SIG-M5 treated with dmso at 0.1 percent for 504 hours (cell line): ENCODE results near the gene PDE4D.

Source experiments
- DNase-seq: peaks from one replicate; lab custom pipeline; 2025; ENCODE audit not compliant: unreplicated experiment; lab: John Stamatoyannopoulos, UW

PDE4D gene

GRCh38 chr5:59560553-59560952 is 333.0 kb downstream of the PDE4D start:
- no peak for DNase-seq

- no peak for DNase-seq
Measured at GRCh38 chr5:59559847-59560246, 333.7 kb downstream of the PDE4D start.

DNA sequence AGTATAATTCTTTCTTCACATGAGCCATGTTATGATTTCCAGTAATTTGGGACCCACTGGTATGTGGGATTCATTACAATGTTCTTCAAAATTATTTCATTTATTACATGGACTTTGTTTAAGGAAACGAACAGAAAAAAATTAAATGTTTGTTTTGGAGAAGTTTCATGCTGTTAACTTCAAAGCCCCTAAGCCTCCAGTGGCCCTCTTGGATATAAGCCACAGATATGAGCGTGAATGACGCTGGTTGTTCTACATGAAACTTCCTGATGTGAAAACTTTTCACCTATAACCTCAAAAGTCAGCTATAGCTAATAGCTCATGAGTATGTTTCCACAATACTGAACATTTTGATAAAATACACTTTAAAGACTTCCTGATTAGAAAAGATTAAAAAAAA is 334.2 kb downstream of the PDE4D start:
- no peak for DNase-seq

GRCh38 chr5:59558501-59558900 is 335.0 kb downstream of the PDE4D start:
- DNase-seq = no peak

DNA sequence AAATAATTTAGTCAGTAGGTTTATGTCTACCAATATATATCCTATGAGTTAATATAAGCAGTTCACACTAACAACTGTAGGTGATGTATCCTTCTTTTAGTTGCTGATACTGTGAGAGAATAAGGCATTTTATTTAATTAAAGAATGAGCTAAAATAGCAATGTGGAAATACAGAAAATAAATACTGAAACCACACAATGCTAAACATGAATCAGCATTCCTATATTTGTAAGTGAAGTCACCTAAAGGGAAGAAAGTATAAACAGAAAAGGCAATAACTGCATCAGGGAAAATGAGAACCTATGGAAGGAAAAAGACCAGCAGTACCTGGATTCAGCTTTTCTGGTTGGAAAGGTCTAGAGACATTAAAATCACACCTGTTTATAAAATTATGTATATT is 336.0 kb downstream of the PDE4D start:
- DNase-seq = no peak

DNA sequence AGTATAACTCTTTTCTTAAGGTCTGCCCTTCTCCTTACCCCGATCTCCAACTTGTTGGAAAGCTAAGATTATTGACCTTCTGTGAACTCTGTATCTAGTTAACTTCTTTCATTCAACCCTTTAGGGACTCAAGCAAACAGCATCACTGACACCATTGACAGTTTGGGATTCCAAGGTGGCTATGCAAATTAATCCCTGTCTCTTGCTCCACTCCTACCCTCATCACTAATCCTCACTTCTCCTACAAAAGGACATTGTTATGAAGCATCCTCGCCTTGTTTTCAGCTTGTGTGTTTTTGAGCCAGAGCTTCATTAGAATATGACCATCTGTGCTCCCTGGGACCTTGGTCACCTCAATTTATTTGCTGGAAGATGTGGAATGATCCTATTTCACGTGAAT is 337.9 kb downstream of the PDE4D start:
- no peak for DNase-seq

DNA sequence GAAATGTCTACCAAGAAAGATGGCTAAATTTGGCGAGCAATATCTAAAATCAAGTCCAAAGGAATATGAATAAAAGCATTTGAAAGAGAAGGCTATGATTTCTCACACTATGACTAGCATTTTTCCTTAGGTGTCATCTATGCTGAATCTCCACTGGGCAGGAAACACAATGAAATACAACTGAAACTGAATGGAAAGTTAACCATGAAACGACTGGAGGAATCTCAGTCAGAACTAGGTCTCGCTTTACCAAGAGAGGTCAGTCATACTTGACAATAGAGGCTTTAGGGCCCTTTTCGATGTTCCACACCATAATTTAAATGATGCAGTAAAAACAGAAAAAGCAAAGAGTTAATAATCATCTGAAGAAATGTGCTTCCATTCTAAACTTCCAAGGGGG is 339.0 kb downstream of the PDE4D start:
- no peak for DNase-seq

DNA sequence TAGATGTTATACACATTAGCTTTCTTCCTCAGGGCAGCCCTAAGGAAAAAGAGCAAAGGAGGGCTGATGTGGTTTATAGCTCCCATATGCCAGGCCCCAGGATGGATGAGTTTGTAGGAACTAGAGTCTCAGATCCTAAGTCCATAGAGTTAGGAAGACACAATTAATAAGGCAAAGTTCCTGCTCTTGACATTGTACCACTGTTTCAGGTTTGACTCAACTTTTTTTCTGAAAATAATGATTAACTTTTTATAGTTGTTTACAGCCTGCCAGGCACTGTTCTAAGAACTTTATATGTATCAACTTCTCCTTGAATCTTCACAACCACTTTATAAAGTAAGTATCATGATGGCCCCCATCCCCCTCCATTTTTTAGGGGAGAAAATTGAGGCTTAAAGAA is 339.5 kb downstream of the PDE4D start:
- DNase-seq = no peak

DNA sequence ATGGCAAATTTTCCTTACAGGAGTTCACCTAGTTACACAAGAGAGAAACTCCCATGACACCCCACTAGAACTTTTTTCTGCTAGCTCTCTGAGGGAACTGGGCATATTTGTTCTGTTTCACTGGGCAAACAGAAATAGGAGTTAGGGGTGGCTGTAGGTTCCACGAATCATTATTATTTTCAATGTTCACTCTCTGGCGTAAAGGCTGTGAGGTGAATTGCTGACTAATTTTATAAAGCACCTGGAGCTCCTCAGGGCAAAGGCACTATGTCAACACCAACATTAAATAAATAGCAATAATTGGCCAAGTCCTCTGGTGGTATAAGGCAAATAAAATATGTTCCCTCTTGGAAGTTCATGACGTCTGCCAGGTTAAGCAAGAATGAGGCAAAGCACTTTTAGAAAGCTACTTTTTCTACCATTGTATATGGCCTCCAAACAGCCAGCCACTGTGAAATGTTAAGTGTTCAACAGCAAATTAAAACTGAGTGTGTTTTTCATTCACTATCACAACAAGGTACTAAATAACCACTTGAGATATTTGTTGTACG is 344.6 kb downstream of the PDE4D start:
- DNase-seq = peak; percentile 27

DNA sequence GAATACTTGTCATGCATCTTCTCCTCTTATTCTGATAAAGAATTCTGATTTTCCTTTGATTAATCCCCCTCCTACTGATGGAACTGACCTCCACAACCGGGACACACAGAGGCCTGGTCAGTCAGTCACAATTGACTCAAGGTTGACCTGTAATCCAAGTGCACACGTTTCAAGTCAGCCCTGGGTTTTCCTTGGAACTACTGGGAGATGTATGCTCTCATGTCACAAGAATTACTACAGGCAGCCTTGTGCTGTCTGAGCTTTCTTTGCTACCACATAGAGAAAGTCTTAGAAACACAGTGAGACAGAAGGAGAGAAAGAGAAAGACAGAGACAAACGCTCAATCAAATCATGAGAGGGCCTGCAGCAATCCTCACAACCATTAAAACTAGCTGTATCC is 345.8 kb downstream of the PDE4D start:
- no peak for DNase-seq

GRCh38 chr5:59544573-59544972 is 349.0 kb downstream of the PDE4D start:
- no peak for DNase-seq

DNA sequence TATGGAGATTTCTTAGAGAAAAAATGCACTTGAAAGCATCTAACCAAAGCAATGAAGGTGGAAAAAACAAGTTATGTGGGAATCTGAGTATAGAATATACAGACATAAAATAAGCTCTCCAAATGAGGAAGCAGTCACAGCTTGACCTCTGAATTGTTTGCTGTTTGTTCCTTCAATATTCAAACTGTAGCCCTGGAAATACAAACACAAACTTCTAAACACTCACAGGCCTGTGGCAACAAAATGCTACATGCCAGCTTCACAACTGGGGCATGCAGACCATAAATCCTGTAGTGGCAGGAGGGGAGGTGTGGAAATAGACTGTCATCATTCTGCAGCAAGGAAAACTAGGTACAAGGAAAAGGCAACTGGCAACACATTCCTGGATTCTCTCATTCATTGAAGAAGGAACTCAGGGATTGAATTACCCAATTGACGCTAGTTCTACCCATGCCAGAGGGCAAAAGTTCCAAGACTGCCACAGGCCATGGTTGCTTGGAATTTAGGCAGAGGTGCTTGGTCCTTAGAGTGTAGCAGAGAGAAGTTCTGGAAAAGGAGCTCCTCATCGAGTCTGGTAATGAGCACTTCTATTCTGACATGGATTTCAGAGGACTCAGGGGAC is 349.6 kb downstream of the PDE4D start:
- peak; percentile 32 for DNase-seq

DNA sequence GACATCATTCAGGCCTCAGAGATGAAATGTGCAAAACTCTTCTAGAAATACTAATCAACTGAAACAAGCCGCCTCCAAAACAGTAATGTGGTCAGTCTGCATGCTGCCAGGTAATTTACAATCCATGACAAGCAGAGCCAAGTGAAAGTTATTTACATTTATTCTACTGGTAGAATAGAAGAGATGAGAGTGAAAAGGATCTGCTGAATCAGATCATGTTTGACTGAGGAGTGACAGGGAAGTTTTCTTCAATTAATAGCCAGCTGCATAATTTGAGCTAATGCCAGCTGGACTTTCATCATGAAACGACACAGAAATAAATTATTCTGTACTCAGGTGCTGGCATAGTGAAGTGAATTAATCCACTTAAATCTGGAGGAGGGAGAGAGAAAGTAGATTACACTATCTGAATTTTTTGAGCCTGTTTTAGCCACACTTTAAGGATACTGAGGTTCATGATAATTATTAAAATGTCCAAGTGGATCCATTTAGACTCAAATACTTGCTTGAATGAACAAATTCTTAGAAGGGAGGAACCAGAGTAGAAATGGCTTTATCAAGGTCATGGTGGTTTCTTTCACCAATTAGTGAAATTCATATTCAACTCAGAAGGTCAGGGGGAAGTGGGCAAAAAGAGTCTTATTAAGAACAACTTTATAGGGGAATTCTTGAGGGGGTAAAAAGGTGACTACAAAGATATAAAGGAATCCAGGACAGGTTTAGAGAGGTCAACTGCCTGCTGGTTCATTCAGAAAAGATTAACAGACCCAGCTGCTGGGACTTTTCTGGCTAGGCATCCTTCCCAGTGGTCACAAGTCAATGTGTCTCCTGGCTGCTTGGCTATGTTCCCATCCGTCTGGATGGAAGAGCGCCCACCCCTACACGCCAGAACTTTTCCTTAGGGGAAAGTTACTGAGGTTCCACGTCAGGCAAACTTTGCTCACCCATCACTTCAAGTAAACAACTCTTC is 350.4 kb downstream of the PDE4D start:
- DNase-seq = no peak

GRCh38 chr5:59542306-59542705 is 351.2 kb downstream of the PDE4D start:
- no peak for DNase-seq

GRCh38 chr5:59540366-59540765 is 353.2 kb downstream of the PDE4D start:
- DNase-seq = no peak

DNA sequence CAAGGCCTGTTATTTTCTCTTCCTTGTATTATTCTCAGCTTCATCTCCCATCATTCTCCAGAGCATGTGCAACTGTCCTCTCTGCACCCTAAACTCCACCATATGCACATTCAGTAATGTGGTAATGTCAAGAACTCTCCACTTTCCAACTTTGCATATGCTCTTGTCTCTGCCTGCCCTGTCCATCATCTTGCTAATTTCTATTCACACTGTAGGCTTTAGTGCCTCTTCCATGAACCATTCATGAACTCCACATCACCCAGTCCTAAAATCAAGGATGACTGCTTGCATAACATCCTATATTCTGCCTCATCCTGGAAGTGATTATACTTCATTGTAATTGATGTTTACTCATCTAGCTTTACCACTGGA is 354.8 kb downstream of the PDE4D start:
- no peak for DNase-seq

DNA sequence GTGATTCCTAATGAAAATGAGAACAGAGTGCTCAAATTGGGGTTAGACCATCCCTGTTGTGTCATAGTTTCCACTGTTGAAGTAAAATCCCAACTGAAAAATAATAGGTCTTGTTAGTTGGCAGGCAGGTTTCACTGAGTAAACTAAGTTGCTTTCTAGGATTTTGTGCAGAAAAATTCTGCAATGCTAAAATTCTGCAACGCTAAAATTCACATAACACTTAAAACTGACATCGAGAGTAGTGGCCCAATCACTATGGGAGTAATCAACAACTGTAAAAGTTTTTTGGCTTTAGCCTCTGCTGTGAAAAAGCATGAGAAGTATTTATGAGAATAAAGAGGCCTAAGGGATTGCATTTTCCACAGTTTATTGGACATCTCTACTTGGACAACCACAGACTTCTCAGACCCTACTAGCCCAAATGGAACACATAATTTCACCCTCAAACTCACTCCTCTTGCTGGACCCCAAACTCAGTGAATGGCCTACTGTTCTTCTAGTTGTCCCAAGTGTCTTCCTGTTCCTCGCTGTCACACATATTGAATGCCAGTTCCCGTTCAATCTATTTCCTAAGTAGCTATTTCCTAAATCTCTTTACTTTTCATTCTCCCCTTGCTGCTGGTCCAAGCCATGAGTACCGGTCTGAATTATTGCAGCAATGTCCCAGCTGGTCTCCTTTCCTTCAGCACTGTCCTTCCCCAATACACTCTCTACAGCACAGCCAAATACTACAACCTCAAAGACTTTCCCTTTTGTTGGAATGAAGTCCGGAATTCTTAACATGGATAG is 355.4 kb downstream of the PDE4D start:
- no peak for DNase-seq

DNA sequence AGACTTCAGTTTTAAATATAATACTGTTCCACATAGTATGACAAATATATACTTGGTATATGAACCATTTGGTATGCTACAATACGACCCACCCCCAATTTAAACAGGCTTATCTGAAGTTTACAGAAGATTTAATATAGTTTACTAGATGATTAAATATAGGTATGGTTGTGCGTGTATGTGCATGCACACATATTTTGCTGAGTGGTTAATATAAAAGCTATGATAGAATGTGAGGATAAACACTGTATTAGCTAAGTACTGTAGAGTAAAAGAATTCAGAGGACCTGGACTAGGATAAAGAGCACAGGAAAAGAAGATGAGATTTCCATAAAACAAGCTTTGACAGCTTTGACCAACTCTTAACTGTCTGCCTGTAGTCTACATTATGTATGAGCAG is 356.7 kb downstream of the PDE4D start:
- DNase-seq = no peak

DNA sequence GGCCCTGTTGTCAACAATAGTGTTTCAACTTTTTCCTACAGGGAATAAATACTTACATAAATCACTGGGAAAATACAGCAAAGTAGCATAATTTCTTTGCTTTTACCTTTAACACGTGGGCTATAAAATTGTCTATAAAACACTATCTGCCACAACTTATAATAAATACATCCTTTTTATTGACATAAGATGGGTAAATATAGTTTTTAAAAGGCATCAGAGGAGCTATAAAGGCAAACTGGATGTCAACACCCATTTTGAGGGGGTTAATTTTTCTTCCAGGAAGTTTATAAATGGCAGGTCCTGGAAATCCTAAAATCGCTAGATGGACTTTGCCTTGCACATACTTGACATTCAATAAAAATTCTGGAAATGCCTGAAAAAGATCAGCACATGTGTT is 358.0 kb downstream of the PDE4D start:
- no peak for DNase-seq

GRCh38 chr5:59533730-59534108 is 359.8 kb downstream of the PDE4D start:
- no peak for DNase-seq

- DNase-seq = no peak
Measured at GRCh38 chr5:59532979-59533729, 360.4 kb downstream of the PDE4D start.
